GM23338 (cell line): ENCODE data around the gene CX3CL1. TPM values are rescaled to one million over a fixed set of nuclear protein-coding genes. Genes with fewer than 3 reads are reported as not detected.

ENCODE experiments used
- ATAC-seq: fragments of 200-7000 bp; cut with Tn5 transposase; 3 replicates; pipeline ENCODE4 v1.9.1; 2020
- DNase-seq: peaks from one replicate; pipeline ENCODE4 v3.0.0-alpha.2; 2015; ENCODE audit warnings: low spot score
- H2AFZ ChIP-seq: fragments of 200-600 bp; sonication (generic); 2 replicates; pipeline ENCODE4 v1.8.0; 2016; ENCODE audit warnings: antibody characterized with exemption, mild to moderate bottlenecking, moderate library complexity
- H3F3A ChIP-seq: fragments of 200-600 bp; sonication (generic); replicated peaks from 2 replicates; pipeline ENCODE4 v1.8.0; 2017; ENCODE audit warnings: antibody characterized with exemption, mixed run types, low read depth
- H3K27ac ChIP-seq: fragments of 200-600 bp; sonication (generic); 2 replicates; pipeline ENCODE4 v1.6.1; 2016; ENCODE audit warnings: low read depth
- H3K27me3 ChIP-seq: fragments of 200-600 bp; sonication (generic); 2 replicates; pipeline ENCODE4 v1.8.0; 2016; ENCODE audit warnings: mild to moderate bottlenecking, mixed run types, moderate library complexity; ENCODE audit not compliant: insufficient read depth
- H3K36me3 ChIP-seq: fragments of 200-600 bp; sonication (generic); 2 replicates; pipeline ENCODE4 v1.8.0; 2016; ENCODE audit warnings: mild to moderate bottlenecking; ENCODE audit not compliant: insufficient read depth
- H3K4me1 ChIP-seq: fragments of 200-600 bp; sonication (generic); 2 replicates; pipeline ENCODE4 v1.8.0; 2016; ENCODE audit warnings: mild to moderate bottlenecking, moderate library complexity; ENCODE audit not compliant: insufficient read depth
- H3K4me2 ChIP-seq: fragments of 200-600 bp; sonication (generic); 2 replicates; pipeline ENCODE4 v1.7.1; 2017; ENCODE audit warnings: mixed run types
- H3K4me3 ChIP-seq: fragments of 200-600 bp; sonication (generic); 2 replicates; pipeline ENCODE4 v1.6.1; 2016; ENCODE audit warnings: mixed run types
- H3K79me2 ChIP-seq: fragments of 200-600 bp; sonication (generic); replicated peaks from 2 replicates; pipeline ENCODE4 v1.8.0; 2017; ENCODE audit warnings: mild to moderate bottlenecking; ENCODE audit not compliant: insufficient read depth
- H3K9me2 ChIP-seq: fragments of 200-600 bp; sonication (generic); 2 replicates; pipeline ENCODE4 v1.8.0; 2017; ENCODE audit not compliant: insufficient read depth
- H4K20me1 ChIP-seq: fragments of 200-600 bp; sonication (generic); replicated peaks from 2 replicates; pipeline ENCODE4 v1.8.0; 2017; ENCODE audit warnings: mild to moderate bottlenecking; ENCODE audit not compliant: insufficient read depth
- H3K27ac Mint-ChIP-seq: 2 replicates; pipeline ENCODE4 v1.8.0; 2020; ENCODE audit warnings: inconsistent platforms, mild to moderate bottlenecking, moderate library complexity, mixed read lengths
- H3K27me3 Mint-ChIP-seq: 3 replicates; pipeline ENCODE4 v1.8.0; 2022; ENCODE audit warnings: low read depth, mild to moderate bottlenecking, moderate library complexity, mixed read lengths, inconsistent platforms; ENCODE audit not compliant: insufficient read depth, poor library complexity
- H3K36me3 Mint-ChIP-seq: 3 replicates; pipeline ENCODE4 v1.8.0; 2021; ENCODE audit warnings: low read depth, mild to moderate bottlenecking, inconsistent platforms, moderate library complexity, mixed read lengths
- H3K4me1 Mint-ChIP-seq: 3 replicates; pipeline ENCODE4 v1.8.0; 2020; ENCODE audit warnings: mild to moderate bottlenecking, inconsistent platforms, mixed read lengths
- H3K4me3 Mint-ChIP-seq: 3 replicates; pipeline ENCODE4 v1.8.0; 2021; ENCODE audit warnings: moderate library complexity, mild to moderate bottlenecking, inconsistent platforms, mixed read lengths
- H3K9me3 Mint-ChIP-seq: 3 replicates; pipeline ENCODE4 v1.8.0; 2020; ENCODE audit warnings: moderate library complexity, mild to moderate bottlenecking, inconsistent platforms, mixed read lengths
- CREB1 ChIP-seq: fragments of 250-450 bp; sonication (Bioruptor Pico); IDR thresholded peaks from 2 replicates; pipeline ENCODE4 v1.5.0; 2020; ENCODE audit warnings: low read depth, mild to moderate bottlenecking, moderate library complexity
- EZH2 ChIP-seq: fragments of 200-600 bp; sonication (generic); IDR thresholded peaks from one replicate; pipeline ENCODE4 v1.8.0; 2017; ENCODE audit warnings: antibody characterized with exemption, mild to moderate bottlenecking, low read depth; ENCODE audit not compliant: unreplicated experiment
- EZH2phosphoT487 ChIP-seq: fragments of 200-600 bp; sonication (generic); IDR thresholded peaks from one replicate; pipeline ENCODE4 v1.8.1; 2018; ENCODE audit warnings: antibody characterized with exemption; ENCODE audit not compliant: unreplicated experiment
- JUNB ChIP-seq: IDR thresholded peaks from one replicate; pipeline ENCODE4 v1.6.1; 2016; ENCODE audit warnings: antibody characterized with exemption; ENCODE audit not compliant: unreplicated experiment
- NANOG ChIP-seq: IDR thresholded peaks from 2 replicates; pipeline ENCODE4 v1.6.1; 2016; ENCODE audit warnings: antibody characterized with exemption, borderline replicate concordance
- POLR2AphosphoS5 ChIP-seq: IDR thresholded peaks from 2 replicates; pipeline ENCODE4 v1.6.1; 2016; ENCODE audit warnings: antibody characterized with exemption, low read depth
- STAT1 ChIP-seq: IDR thresholded peaks from one replicate; pipeline ENCODE4 v1.6.1; 2016; ENCODE audit warnings: antibody characterized with exemption; ENCODE audit not compliant: unreplicated experiment
- ZNF114 ChIP-seq: fragments of 250-450 bp; sonication (Bioruptor Pico); IDR thresholded peaks from 2 replicates; pipeline ENCODE4 v1.5.0; 2020; ENCODE audit warnings: mild to moderate bottlenecking, moderate library complexity
- ZNF331 ChIP-seq: fragments of 250-450 bp; sonication (Bioruptor Pico); IDR thresholded peaks from 2 replicates; pipeline ENCODE4 v1.5.0; 2020; ENCODE audit warnings: low read depth, mild to moderate bottlenecking, moderate library complexity
- polyA plus RNA-seq: library from polyadenylated mRNA; unstranded; fragments of >200 nt; fragmentation: Nextera tagmentation; extraction: Ambion mirVana; gene quantifications from 2 replicates; pipeline ENCODE4 v1.2.1, GENCODE V29; 2016
- total RNA-seq: library from RNA; depleted of rRNA; stranded (reverse); fragments of >200 nt; shearing (Covaris generic); gene quantifications from 2 replicates; pipeline ENCODE4 v1.2.3, GENCODE V29; 2014
- TF ChIP-seq, protein P1 (sequence below): IDR thresholded peaks from one replicate; pipeline ENCODE4 v1.6.1; 2018; ENCODE audit warnings: antibody characterized with exemption; ENCODE audit not compliant: unreplicated experiment
- TF ChIP-seq, protein P2 (sequence below): fragments of 250-450 bp; sonication (Bioruptor Pico); IDR thresholded peaks from 2 replicates; pipeline ENCODE4 v1.5.0; 2020; ENCODE audit warnings: mild to moderate bottlenecking, moderate library complexity
- TF ChIP-seq, protein P3 (sequence below): IDR thresholded peaks from 2 replicates; pipeline ENCODE4 v1.6.1; 2016; ENCODE audit warnings: antibody characterized with exemption
- TF ChIP-seq, protein P4 (sequence below), 2 experiments: fragments of 200-600 bp in 1 of 2; sonication (generic) in 1 of 2; conservative IDR thresholded peaks; 2 replicates each; pipeline versions ENCODE4 v1.5.1 to v1.6.1; 2016 to 2017; ENCODE audit warnings: antibody characterized with exemption in 2 of 2, low read depth in 2 of 2, mild to moderate bottlenecking in 2 of 2, moderate library complexity in 1 of 2

CX3CL1 gene
- total and polyA plus RNA-seq, 2 experiments from 2014 or later: 0.24 to 2.8 TPM

DNA sequence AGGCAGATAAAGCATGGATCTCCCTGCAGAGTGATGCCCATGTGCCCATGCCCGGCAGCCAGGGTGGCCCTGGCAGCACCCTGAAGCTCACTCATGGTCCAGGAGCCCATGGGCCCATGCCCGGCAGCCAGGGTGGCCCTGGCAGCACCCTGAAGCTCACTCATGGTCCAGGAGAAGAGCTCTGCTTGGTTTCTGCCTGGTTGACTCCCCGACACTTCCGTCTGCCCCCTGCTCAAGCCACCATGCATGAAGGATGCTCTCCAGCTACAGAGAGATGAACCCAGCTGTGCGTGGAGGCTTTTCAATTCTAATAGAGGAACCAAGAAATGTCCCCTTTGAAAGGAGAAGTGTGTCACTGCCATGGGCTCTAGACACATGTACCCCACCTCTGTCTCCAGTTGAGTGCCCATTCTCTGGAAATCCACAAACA is 41.0 kb downstream of the CX3CL1 start:
- no peak overlapping the region for H3K4me2 ChIP-seq
- ATAC-seq: no peak
- H3K27me3 ChIP-seq: no peaks in the 10 kb centered on the region
- H3K36me3 ChIP-seq: no peaks in the 10 kb centered on the region
- H3F3A ChIP-seq: peaks cover 4% of the 10 kb centered on the region
- no peak overlapping the region for H3K4me3 Mint-ChIP-seq
- no peak overlapping the region for H3K4me3 ChIP-seq
- H3K4me1 Mint-ChIP-seq: peaks cover 23% of the 10 kb centered on the region
- H3K27ac ChIP-seq: no peak overlapping the region
- TF ChIP-seq, protein P1, sequence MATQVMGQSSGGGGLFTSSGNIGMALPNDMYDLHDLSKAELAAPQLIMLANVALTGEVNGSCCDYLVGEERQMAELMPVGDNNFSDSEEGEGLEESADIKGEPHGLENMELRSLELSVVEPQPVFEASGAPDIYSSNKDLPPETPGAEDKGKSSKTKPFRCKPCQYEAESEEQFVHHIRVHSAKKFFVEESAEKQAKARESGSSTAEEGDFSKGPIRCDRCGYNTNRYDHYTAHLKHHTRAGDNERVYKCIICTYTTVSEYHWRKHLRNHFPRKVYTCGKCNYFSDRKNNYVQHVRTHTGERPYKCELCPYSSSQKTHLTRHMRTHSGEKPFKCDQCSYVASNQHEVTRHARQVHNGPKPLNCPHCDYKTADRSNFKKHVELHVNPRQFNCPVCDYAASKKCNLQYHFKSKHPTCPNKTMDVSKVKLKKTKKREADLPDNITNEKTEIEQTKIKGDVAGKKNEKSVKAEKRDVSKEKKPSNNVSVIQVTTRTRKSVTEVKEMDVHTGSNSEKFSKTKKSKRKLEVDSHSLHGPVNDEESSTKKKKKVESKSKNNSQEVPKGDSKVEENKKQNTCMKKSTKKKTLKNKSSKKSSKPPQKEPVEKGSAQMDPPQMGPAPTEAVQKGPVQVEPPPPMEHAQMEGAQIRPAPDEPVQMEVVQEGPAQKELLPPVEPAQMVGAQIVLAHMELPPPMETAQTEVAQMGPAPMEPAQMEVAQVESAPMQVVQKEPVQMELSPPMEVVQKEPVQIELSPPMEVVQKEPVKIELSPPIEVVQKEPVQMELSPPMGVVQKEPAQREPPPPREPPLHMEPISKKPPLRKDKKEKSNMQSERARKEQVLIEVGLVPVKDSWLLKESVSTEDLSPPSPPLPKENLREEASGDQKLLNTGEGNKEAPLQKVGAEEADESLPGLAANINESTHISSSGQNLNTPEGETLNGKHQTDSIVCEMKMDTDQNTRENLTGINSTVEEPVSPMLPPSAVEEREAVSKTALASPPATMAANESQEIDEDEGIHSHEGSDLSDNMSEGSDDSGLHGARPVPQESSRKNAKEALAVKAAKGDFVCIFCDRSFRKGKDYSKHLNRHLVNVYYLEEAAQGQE: no peak
- TF ChIP-seq EZH2 (no peak), NANOG (no peak), STAT1 (no peak), CREB1 (CRISPR knock-in tag) (no peak), POLR2AphosphoS5 (no peak), EZH2phosphoT487 (no peak), ZNF114 (CRISPR knock-in tag) (no peak), ZNF331 (CRISPR knock-in tag) (no peak), JUNB (no peak)
- TF ChIP-seq, protein P2, sequence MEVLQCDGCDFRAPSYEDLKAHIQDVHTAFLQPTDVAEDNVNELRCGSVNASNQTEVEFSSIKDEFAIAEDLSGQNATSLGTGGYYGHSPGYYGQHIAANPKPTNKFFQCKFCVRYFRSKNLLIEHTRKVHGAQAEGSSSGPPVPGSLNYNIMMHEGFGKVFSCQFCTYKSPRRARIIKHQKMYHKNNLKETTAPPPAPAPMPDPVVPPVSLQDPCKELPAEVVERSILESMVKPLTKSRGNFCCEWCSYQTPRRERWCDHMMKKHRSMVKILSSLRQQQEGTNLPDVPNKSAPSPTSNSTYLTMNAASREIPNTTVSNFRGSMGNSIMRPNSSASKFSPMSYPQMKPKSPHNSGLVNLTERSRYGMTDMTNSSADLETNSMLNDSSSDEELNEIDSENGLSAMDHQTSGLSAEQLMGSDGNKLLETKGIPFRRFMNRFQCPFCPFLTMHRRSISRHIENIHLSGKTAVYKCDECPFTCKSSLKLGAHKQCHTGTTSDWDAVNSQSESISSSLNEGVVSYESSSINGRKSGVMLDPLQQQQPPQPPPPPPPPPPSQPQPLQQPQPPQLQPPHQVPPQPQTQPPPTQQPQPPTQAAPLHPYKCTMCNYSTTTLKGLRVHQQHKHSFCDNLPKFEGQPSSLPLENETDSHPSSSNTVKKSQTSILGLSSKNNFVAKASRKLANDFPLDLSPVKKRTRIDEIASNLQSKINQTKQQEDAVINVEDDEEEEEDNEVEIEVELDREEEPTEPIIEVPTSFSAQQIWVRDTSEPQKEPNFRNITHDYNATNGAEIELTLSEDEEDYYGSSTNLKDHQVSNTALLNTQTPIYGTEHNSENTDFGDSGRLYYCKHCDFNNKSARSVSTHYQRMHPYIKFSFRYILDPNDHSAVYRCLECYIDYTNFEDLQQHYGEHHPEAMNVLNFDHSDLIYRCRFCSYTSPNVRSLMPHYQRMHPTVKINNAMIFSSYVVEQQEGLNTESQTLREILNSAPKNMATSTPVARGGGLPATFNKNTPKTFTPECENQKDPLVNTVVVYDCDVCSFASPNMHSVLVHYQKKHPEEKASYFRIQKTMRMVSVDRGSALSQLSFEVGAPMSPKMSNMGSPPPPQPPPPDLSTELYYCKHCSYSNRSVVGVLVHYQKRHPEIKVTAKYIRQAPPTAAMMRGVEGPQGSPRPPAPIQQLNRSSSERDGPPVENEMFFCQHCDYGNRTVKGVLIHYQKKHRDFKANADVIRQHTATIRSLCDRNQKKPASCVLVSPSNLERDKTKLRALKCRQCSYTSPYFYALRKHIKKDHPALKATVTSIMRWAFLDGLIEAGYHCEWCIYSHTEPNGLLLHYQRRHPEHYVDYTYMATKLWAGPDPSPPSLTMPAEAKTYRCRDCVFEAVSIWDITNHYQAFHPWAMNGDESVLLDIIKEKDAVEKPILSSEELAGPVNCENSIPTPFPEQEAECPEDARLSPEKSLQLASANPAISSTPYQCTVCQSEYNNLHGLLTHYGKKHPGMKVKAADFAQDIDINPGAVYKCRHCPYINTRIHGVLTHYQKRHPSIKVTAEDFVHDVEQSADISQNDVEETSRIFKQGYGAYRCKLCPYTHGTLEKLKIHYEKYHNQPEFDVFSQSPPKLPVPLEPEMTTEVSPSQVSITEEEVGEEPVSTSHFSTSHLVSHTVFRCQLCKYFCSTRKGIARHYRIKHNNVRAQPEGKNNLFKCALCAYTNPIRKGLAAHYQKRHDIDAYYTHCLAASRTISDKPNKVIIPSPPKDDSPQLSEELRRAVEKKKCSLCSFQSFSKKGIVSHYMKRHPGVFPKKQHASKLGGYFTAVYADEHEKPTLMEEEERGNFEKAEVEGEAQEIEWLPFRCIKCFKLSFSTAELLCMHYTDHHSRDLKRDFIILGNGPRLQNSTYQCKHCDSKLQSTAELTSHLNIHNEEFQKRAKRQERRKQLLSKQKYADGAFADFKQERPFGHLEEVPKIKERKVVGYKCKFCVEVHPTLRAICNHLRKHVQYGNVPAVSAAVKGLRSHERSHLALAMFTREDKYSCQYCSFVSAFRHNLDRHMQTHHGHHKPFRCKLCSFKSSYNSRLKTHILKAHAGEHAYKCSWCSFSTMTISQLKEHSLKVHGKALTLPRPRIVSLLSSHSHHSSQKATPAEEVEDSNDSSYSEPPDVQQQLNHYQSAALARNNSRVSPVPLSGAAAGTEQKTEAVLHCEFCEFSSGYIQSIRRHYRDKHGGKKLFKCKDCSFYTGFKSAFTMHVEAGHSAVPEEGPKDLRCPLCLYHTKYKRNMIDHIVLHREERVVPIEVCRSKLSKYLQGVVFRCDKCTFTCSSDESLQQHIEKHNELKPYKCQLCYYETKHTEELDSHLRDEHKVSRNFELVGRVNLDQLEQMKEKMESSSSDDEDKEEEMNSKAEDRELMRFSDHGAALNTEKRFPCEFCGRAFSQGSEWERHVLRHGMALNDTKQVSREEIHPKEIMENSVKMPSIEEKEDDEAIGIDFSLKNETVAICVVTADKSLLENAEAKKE (CRISPR knock-in tag): no peak
- TF ChIP-seq, protein P3, sequence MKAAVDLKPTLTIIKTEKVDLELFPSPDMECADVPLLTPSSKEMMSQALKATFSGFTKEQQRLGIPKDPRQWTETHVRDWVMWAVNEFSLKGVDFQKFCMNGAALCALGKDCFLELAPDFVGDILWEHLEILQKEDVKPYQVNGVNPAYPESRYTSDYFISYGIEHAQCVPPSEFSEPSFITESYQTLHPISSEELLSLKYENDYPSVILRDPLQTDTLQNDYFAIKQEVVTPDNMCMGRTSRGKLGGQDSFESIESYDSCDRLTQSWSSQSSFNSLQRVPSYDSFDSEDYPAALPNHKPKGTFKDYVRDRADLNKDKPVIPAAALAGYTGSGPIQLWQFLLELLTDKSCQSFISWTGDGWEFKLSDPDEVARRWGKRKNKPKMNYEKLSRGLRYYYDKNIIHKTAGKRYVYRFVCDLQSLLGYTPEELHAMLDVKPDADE: no peak
- TF ChIP-seq, protein P4, sequence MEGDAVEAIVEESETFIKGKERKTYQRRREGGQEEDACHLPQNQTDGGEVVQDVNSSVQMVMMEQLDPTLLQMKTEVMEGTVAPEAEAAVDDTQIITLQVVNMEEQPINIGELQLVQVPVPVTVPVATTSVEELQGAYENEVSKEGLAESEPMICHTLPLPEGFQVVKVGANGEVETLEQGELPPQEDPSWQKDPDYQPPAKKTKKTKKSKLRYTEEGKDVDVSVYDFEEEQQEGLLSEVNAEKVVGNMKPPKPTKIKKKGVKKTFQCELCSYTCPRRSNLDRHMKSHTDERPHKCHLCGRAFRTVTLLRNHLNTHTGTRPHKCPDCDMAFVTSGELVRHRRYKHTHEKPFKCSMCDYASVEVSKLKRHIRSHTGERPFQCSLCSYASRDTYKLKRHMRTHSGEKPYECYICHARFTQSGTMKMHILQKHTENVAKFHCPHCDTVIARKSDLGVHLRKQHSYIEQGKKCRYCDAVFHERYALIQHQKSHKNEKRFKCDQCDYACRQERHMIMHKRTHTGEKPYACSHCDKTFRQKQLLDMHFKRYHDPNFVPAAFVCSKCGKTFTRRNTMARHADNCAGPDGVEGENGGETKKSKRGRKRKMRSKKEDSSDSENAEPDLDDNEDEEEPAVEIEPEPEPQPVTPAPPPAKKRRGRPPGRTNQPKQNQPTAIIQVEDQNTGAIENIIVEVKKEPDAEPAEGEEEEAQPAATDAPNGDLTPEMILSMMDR (conservative IDR thresholded peaks at IDR 0.05; ENCODE audit: low read depth in 2 of 2): no peak
- H3K9me2 ChIP-seq: no peaks in the 10 kb centered on the region
- no peaks in the 10 kb centered on the region for H3K9me3 Mint-ChIP-seq
- no peaks in the 10 kb centered on the region; the same call in 1 of the 2 replicates for H3K4me1 ChIP-seq
- H3K36me3 Mint-ChIP-seq: no peaks in the 10 kb centered on the region
- H3K27ac Mint-ChIP-seq: no peak overlapping the region
- H3K27me3 Mint-ChIP-seq: peaks cover 11% of the 10 kb centered on the region
- no peak for DNase-seq
- H4K20me1 ChIP-seq: no peaks in the 10 kb centered on the region
- H2AFZ ChIP-seq: no peak overlapping the region
- no peaks in the 10 kb centered on the region for H3K79me2 ChIP-seq
